GM19397 (cell line): ENCODE measurements around the gene ESR1.
"Not testable (repeated sequence)": the region's sequence is repeated elsewhere in the genome, so short reads cannot be mapped to it uniquely, and the experiment has no call there.

Experiments used
- ATAC-seq: cut with Tn5 transposase; IDR thresholded peaks from one replicate; pipeline ENCODE4 v1.9.1; 2021; ENCODE audit warnings: mild to moderate bottlenecking, moderate library complexity; ENCODE audit not compliant: unreplicated experiment

Gene ESR1

GRCh38 chr6:151964412-151964811 is 156.9 kb downstream of the ESR1 start:
- not testable (repeated sequence) for ATAC-seq

DNA sequence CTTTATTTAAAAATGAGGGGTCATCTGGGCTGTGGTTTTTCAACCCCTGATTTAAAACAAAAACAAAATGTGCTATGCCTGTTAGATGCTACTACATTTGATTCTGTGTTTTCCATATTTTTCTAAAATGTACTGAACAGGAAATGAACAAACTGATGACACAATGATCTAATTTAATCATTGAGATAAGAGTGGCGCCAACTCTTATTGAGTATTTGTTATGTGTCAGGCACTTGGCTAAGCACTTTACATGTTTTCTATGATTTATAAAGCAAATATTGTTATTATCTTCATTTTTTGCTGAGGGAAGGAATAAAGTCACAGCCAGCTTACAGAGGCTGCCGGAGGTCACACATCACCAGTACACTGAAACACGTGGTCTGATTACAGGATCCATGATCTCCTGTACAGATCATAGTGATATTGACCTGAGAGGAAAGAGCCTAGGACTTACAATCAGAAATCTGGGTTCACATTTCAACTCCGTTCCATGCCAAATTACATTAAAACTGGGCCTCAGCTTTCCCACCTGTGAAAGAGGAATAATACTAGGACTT is 166.7 kb downstream of the ESR1 start:
- ATAC-seq, result no peak

GRCh38 chr6:151975795-151976194 is 168.3 kb downstream of the ESR1 start:
- ATAC-seq, result no peak

DNA sequence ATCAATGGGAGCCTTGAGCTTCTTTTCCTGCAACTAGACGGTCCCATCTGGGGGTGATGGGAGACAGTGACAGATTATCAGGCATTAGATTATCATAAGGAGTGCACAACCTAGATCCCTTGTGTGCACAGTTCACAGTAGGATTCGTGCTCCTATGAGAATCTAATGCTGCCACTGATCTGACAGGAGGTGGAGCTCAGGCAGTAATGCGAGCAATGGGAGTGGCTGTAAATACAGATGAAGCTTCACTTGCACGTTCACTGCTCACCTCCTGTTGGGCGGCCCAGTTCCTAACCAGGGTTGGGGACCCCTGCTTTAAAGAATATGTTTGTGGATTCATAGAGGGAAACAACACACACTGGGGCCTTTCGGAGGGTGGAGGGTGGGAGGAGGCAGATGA is 180.7 kb downstream of the ESR1 start:
- ATAC-seq, result not testable (repeated sequence)

GRCh38 chr6:151992091-151992490 is 184.6 kb downstream of the ESR1 start:
- no peak for ATAC-seq

DNA sequence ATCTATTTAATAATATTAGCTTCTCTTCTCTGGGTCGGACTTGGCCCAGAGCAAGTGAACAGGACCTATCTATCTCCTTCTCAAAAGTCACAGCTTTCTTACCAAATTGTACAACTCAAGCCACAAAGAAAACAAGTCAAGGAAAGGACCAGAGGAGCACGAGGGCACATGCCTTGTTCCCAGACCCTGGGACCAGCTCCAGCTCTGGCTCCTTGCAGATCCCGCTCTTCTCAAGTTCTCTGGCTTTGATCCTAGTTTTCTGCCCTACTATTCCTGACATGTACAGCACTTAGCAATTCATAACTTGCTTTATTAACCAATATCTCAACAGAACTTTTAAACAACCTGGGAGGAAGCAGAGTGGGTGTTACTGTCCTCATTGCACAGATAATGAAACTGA is 185.9 kb downstream of the ESR1 start:
- ATAC-seq, result no peak

DNA sequence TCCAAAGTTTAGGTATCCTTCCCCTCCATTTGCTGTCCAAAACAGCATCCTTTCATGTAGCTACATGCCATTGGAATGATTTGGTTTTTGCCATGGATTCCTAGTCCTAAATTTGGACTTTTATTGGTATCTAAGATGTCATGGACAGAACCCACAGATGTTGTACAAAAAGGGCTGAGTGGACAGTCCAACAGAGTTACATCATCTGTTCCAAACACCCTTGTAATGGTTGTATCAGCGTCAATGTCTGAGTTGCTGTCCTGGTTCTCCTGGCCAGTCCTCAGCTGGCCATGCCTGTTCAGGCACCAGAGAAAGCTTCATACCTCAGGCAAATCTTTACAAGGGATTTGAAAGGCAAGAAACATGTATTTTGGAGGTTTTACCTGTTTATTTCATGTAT is 191.3 kb downstream of the ESR1 start:
- no peak for ATAC-seq

DNA sequence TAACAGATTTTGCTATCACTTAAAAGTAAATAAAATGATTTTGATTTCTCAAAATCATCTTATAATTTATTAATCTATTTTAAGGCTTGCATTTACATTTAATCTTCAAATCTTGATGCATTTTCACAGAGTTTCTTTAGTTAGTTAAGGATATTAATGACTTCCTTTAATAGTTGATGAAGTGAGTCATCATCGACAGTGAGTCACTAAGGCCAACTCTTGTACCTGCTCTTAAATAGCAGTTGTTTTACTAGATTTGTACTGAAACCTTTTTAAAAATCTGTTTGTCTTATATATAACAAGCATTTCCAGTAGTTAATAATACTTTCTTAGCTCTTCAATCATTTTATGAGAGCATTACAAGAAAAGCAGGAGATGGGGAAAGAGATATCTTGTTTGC is 191.7 kb downstream of the ESR1 start:
- no peak for ATAC-seq

DNA sequence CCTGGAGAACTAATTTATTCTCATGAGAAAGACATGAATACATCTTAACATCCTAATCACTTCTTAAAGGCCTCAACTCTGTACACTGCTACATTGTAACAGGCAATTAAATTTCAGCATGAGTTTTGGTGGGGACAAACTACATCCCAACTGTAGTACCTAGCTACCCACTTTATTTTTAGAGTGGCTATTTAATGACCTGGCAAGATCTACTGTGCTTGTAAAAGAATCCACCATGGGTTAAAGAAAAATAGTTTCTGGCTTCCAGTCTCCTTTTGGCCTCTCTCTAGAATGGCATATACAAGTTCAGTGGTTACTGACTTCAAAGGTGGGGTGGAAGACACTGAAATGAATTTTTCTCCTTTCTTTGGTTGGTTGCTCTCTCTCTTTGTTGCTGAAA is 193.9 kb downstream of the ESR1 start:
- no peak for ATAC-seq

GRCh38 chr6:152002306-152002705 is 194.8 kb downstream of the ESR1 start:
- ATAC-seq, result no peak

GRCh38 chr6:152004036-152004566 is 196.6 kb downstream of the ESR1 start:
- no peak for ATAC-seq

GRCh38 chr6:152004896-152005295 is 197.4 kb downstream of the ESR1 start:
- ATAC-seq, result no peak

- no peak for ATAC-seq
Observed at GRCh38 chr6:152008779-152009178, 201.3 kb downstream of the ESR1 start.

GRCh38 chr6:152012227-152012626 is 204.7 kb downstream of the ESR1 start:
- no peak for ATAC-seq

DNA sequence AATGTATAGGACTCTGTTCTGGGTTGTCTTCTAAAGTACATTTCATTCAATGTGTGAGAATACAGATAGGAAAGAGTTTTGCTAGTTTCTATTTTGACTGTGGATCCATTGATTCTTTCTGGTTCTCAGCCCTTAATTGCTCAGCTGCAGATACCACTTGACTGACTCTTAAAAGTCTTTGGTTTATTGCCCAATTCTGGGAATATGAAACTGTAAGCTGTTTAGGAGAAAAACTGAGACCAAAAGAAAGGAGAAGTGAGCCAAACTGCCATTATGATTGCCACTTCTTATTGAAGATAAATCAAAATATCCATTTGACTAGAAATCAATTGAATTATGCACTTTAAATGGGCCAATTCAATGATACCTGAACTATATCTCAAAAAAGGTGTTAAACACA is 211.4 kb downstream of the ESR1 start:
- no peak for ATAC-seq

GRCh38 chr6:152022303-152022702 is 214.8 kb downstream of the ESR1 start:
- ATAC-seq, result no peak

DNA sequence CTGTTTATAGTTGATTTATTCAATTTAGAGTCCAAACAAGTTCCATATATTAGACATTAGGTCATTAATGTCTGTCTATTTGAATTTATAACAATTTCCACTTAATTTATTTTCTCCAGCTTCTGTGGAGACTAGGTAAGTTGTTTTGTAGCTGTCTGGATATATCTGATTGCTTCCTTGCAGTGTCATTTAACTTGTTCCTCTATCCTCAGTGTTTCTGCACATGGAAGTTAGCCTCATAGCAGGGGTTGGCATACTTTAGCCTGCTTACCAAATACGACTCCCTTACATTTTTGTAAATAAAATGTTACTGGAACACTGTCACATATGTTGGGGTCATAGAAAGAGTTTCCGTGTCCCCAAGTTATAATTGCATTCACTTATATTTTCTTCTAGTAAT is 216.1 kb downstream of the ESR1 start:
- ATAC-seq, result no peak

GRCh38 chr6:152026291-152026690 is 218.8 kb downstream of the ESR1 start:
- no peak for ATAC-seq

DNA sequence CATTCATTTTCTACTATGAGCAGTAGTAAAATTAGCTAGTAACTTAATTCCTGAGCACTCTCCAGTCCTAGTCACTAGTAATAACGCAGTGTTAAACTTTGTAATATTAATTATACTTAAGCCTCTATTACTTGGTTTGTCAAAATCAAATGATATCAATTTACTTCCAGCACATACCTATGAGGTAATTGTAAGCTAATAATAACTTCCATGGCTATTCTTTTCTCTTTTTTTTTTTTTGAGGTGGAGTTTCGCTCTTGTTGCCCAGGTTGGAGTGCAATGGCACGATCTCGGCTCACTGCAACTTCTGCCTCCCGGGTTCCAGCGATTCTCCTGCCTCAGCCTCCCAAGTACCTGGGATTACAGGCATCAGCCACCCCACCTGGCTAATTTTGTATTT is 219.3 kb downstream of the ESR1 start:
- not testable (repeated sequence) for ATAC-seq

DNA sequence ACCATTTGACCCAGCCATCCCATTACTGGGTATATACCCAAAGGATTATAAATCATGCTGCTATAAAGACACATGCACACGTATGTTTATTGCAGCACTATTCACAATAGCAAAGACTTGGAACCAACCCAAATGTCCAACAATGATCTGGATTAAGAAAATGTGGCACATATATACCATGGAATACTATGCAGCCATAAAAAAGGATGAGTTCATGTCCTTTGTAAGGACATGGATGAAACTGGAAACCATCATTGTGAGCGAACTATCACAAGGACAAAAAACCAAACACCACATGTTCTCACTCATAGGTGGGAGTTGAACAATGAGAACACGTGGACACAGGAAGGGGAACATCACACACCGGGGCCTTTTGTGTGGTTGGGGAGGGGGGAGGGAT is 226.3 kb downstream of the ESR1 start:
- ATAC-seq, result not testable (repeated sequence)

DNA sequence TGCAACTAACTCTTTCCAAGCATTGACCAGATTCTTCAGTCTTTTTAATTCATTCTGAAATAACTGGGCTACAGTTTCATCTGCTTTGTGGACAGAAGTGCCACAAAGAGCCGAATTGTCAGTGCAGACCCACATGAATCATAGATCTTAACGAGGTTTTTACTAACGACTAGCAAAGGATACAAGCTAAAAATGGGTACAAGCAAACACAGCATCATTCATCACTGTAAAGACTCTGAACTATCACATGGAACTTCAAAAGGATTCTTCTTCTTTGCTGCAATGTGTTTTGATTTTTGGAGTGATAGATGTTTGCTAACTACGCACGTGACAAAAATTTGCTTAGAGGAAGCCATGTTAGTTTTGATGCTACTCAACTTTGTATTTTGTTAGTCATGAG is 227.1 kb downstream of the ESR1 start:
- no peak for ATAC-seq

DNA sequence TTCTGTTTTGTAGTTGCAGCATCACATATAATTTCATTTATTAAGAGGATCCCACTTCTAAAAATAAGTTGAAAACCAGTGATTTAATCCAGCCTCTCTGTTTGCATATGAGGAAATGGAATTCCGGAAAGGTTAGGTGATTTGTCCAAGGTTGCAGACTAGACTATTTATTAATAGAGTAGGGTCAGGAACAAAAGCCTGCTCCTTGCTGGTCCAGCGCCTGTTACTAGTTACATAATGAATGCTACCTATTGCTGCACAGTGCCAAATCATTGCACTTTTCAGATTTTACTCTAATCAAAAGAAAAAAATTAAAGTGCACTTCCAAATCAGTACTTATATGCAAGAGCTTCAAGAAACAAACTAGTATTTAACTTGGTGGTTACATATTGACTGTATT is 238.6 kb downstream of the ESR1 start:
- ATAC-seq, result no peak

DNA sequence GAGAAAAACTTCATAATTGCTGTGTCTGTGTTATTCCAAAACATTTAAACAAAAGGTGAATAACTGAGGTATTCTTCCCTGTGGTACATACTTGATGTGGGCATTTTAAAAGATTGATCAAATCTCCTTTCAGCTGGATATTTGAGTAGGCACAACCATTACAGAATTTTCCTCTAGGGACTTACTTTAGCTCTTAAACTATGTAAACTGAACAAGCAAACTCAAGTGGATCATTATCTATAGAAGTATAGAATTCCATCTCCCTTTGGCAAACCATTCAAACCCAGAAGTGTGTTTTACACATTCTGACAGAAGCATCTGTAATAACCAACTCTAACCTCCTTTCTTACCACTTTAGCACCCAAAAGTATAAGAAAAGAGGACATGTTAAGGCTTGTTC is 241.4 kb downstream of the ESR1 start:
- no peak for ATAC-seq
